Measurements from ENCODE around the gene HSPA4. TPM values are rescaled to one million over a fixed set of nuclear protein-coding genes. Genes with fewer than 3 reads are reported as not detected.

Gene HSPA4
- total and polyA plus RNA-seq, 4 donors: 33.0 to 102 (median 62.5) TPM

- no peak for ATAC-seq (ENCODE audit: insufficient read depth, low FRiP score)
- 95% methylated on average over 7 of the region's 7 CpGs for WGBS, 2 donors
- H3K9ac ChIP-seq (ENCODE audit: insufficient read depth in 1 of 2, low read length in 2 of 2): no peak overlapping the region
Measured at GRCh38 chr5:133054697-133055471, 3.1 kb downstream of the HSPA4 start.

GRCh38 chr5:133056891-133057290 lies 5.1 kb downstream of the HSPA4 start:
- Histone ChIP-seq H3K27ac (ENCODE audit: low read depth in 1 of 2, low read length in 1 of 2) (no peak overlapping the region), H3K9me3 (ENCODE audit: control insufficient read depth in 4 of 4, insufficient read depth in 3 of 4, low read length in 3 of 4) (no peaks in the 10 kb centered on the region), H3K27me3 (ENCODE audit: control insufficient read depth in 3 of 3, insufficient read depth in 3 of 3, low read length in 2 of 3) (no peaks in the 10 kb centered on the region), H3K4me1 (ENCODE audit: control insufficient read depth in 5 of 5, insufficient read depth in 5 of 5, low read length in 5 of 5) (peaks cover 0 to 12% (median 7%) of the 10 kb centered on the region in 5 donors), H3K9ac (ENCODE audit: insufficient read depth in 1 of 2, low read length in 2 of 2) (no peak overlapping the region), H3K4me3 (no peak overlapping the region), H3K36me3 (ENCODE audit: control insufficient read depth in 4 of 4, insufficient read depth in 4 of 4, low read length in 4 of 4) (peaks cover 0 to 4% (median 0%) of the 10 kb centered on the region in 4 donors)
- no peak for DNase-seq
- TF ChIP-seq CTCF (IDR thresholded peaks at IDR 0.05; ENCODE audit: control extremely low read depth, extremely low read depth): no peak
- 49 to 98% methylated on average over 1 of the region's 1 CpG for WGBS, 2 donors
- no peak for ATAC-seq (ENCODE audit: insufficient read depth, low FRiP score)

More at GRCh38 chr5:133054697-133055471, 3.1 kb downstream of the HSPA4 start:
- no peak for TF ChIP-seq CTCF (IDR thresholded peaks at IDR 0.05; ENCODE audit: control extremely low read depth, extremely low read depth)
- peaks cover 0 to 10% (median 0%) of the 10 kb centered on the region in 4 donors for H3K36me3 ChIP-seq (ENCODE audit: control insufficient read depth in 4 of 4, insufficient read depth in 4 of 4, low read length in 4 of 4)
- no peak overlapping the region for H3K4me3 ChIP-seq
- no peak for DNase-seq
- peaks cover 7 to 20% (median 12%) of the 10 kb centered on the region in 5 donors for H3K4me1 ChIP-seq (ENCODE audit: control insufficient read depth in 5 of 5, insufficient read depth in 5 of 5, low read length in 5 of 5)
- H3K9me3 ChIP-seq (ENCODE audit: control insufficient read depth in 4 of 4, insufficient read depth in 3 of 4, low read length in 3 of 4): no peaks in the 10 kb centered on the region
- H3K27ac ChIP-seq (ENCODE audit: low read depth in 1 of 2, low read length in 1 of 2): no peak overlapping the region
- no peaks in the 10 kb centered on the region for H3K27me3 ChIP-seq (ENCODE audit: control insufficient read depth in 3 of 3, insufficient read depth in 3 of 3, low read length in 2 of 3)

GRCh38 chr5:133059621-133060020 lies 7.8 kb downstream of the HSPA4 start:
- H3K36me3 ChIP-seq (ENCODE audit: control insufficient read depth in 4 of 4, insufficient read depth in 4 of 4, low read length in 4 of 4): peaks cover 0 to 1% (median 0%) of the 10 kb centered on the region in 4 donors
- WGBS, 2 donors: 83% methylated on average over 3 of the region's 3 CpGs
- H3K9ac ChIP-seq (ENCODE audit: insufficient read depth in 1 of 2, low read length in 2 of 2): no peak overlapping the region
- no peak for DNase-seq
- no peak overlapping the region for H3K27ac ChIP-seq (ENCODE audit: low read depth in 1 of 2, low read length in 1 of 2)
- no peak overlapping the region for H3K4me3 ChIP-seq
- TF ChIP-seq CTCF (IDR thresholded peaks at IDR 0.05; ENCODE audit: control extremely low read depth, extremely low read depth): no peak
- no peak for ATAC-seq (ENCODE audit: insufficient read depth, low FRiP score)
- H3K9me3 ChIP-seq (ENCODE audit: control insufficient read depth in 4 of 4, insufficient read depth in 3 of 4, low read length in 3 of 4): no peaks in the 10 kb centered on the region
- peaks cover 0 to 11% (median under 1%) of the 10 kb centered on the region in 5 donors for H3K4me1 ChIP-seq (ENCODE audit: control insufficient read depth in 5 of 5, insufficient read depth in 5 of 5, low read length in 5 of 5)
- no peaks in the 10 kb centered on the region for H3K27me3 ChIP-seq (ENCODE audit: control insufficient read depth in 3 of 3, insufficient read depth in 3 of 3, low read length in 2 of 3)

Measured in lung (tissue), 12 donors.